NB4 (cell line): Measurements from ENCODE around the gene NTN5.
A peak's percentile ranks its signal among the peaks of the same experiment; 100 is the strongest.

Source experiments
- DNase-seq: peaks from one replicate; pipeline ENCODE4 v3.0.0; 2010; ENCODE audit warnings: low read depth
- H3K4me3 ChIP-seq: one replicate; pipeline ENCODE4 v1.5.1; 2011; ENCODE audit warnings: mild to moderate bottlenecking, low read depth, low read length, moderate library complexity
- MAX ChIP-seq: IDR thresholded peaks from 2 replicates; pipeline ENCODE4 v1.6.1; 2011; ENCODE audit warnings: low read depth, low read length
- MYC ChIP-seq: IDR thresholded peaks from 2 replicates; pipeline ENCODE4 v1.6.1; 2011; ENCODE audit warnings: low read depth, low read length
- POLR2A ChIP-seq: IDR thresholded peaks from 2 replicates; pipeline ENCODE4 v1.6.1; 2011; ENCODE audit warnings: mild to moderate bottlenecking; ENCODE audit not compliant: insufficient read length; ENCODE audit errors: extremely low read depth
- TF ChIP-seq, protein P1 (sequence below): IDR thresholded peaks from one replicate; pipeline ENCODE4 v1.5.1; 2012; ENCODE audit warnings: low read depth, low read length

Gene NTN5

GRCh38 chr19:48711106-48711662 is 38.4 kb upstream of the NTN5 start:
- TF ChIP-seq, protein P1, sequence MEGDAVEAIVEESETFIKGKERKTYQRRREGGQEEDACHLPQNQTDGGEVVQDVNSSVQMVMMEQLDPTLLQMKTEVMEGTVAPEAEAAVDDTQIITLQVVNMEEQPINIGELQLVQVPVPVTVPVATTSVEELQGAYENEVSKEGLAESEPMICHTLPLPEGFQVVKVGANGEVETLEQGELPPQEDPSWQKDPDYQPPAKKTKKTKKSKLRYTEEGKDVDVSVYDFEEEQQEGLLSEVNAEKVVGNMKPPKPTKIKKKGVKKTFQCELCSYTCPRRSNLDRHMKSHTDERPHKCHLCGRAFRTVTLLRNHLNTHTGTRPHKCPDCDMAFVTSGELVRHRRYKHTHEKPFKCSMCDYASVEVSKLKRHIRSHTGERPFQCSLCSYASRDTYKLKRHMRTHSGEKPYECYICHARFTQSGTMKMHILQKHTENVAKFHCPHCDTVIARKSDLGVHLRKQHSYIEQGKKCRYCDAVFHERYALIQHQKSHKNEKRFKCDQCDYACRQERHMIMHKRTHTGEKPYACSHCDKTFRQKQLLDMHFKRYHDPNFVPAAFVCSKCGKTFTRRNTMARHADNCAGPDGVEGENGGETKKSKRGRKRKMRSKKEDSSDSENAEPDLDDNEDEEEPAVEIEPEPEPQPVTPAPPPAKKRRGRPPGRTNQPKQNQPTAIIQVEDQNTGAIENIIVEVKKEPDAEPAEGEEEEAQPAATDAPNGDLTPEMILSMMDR, result no peak
- no peak for TF ChIP-seq POLR2A
- no peak overlapping the region for H3K4me3 ChIP-seq
- no peak for DNase-seq

DNA sequence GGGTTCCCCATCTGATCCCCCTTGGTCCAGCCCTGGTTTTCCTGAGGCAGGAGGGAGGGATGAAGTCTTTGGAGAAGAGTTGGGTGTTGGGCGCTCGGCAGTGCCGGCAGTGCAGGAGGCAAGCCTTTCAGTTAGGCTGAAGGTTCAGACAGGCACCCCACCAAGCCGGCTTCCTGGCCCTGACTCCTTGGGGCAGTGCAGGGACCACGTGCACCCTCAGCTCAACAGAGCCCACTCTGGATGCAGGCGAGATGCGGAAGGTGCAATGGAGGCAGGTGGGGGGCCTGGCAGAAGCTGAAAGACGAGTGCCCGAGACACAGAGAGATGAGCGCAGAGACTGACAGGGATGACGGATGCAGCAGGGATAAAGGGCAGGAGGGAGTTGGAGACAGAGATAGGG is 35.7 kb upstream of the NTN5 start:
- DNase-seq, result no peak
- TF ChIP-seq MAX, result peak; percentile 47; the same call in 1 of the 2 replicates
- TF ChIP-seq MYC, result no peak
- no peak overlapping the region for H3K4me3 ChIP-seq

- TF ChIP-seq, protein P1, result no peak
- TF ChIP-seq MYC (no peak), POLR2A (no peak)
- no peak for DNase-seq
- H3K4me3 ChIP-seq, result no peak overlapping the region
Measured at GRCh38 chr19:48705431-48705830, 32.6 kb upstream of the NTN5 start.

DNA sequence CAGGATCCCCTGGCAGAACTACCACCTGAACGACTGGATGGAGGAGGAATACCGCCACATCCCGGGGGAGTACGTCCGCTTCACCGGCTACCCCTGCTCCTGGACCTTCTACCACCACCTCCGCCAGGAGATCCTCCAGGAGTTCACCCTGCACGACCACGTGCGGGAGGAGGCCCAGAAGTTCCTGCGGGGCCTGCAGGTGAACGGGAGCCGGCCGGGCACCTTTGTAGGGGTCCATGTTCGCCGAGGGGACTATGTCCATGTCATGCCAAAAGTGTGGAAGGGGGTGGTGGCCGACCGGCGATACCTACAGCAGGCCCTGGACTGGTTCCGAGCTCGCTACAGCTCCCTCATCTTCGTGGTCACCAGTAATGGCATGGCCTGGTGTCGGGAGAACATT is 30.5 kb upstream of the NTN5 start:
- TF ChIP-seq POLR2A, result no peak
- TF ChIP-seq, protein P1, result no peak
- no peak for TF ChIP-seq MAX
- TF ChIP-seq MYC, result no peak
- DNase-seq, result no peak
- no peak overlapping the region for H3K4me3 ChIP-seq

DNA sequence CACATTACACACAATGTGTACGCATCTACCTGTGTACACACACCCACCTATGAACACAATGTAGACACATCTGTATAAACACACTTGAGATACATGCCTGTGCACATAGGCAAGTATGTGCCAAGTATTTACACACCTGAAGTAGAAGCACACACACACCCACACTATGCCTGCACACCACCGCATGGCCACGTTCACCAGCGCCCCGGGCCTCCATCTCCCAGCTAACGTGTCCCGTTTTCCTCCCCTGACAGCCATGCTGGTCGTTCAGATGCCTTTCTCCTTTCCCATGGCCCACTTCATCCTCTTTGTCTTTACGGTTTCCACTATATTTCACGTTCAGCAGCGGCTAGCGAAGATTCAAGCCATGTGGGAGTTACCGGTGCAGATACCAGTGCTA is 29.9 kb upstream of the NTN5 start:
- TF ChIP-seq MYC (no peak), POLR2A (no peak), MAX (no peak)
- TF ChIP-seq, protein P1, result no peak
- no peak for DNase-seq
- no peak overlapping the region for H3K4me3 ChIP-seq

- TF ChIP-seq MAX (no peak), POLR2A (no peak), MYC (no peak)
- TF ChIP-seq, protein P1, result no peak
- DNase-seq, result no peak
- H3K4me3 ChIP-seq, result no peak overlapping the region
Measured at GRCh38 chr19:48698046-48698445, 25.2 kb upstream of the NTN5 start.
